Raji (cell line): Measurements from ENCODE around the gene DDX18.

ENCODE experiments used
- POLR2A ChIP-seq: IDR thresholded peaks from 2 replicates; pipeline ENCODE4 v1.6.1; 2011; ENCODE audit warnings: low read depth, low read length, control low read depth; ENCODE audit not compliant: insufficient read depth

Gene DDX18

DNA sequence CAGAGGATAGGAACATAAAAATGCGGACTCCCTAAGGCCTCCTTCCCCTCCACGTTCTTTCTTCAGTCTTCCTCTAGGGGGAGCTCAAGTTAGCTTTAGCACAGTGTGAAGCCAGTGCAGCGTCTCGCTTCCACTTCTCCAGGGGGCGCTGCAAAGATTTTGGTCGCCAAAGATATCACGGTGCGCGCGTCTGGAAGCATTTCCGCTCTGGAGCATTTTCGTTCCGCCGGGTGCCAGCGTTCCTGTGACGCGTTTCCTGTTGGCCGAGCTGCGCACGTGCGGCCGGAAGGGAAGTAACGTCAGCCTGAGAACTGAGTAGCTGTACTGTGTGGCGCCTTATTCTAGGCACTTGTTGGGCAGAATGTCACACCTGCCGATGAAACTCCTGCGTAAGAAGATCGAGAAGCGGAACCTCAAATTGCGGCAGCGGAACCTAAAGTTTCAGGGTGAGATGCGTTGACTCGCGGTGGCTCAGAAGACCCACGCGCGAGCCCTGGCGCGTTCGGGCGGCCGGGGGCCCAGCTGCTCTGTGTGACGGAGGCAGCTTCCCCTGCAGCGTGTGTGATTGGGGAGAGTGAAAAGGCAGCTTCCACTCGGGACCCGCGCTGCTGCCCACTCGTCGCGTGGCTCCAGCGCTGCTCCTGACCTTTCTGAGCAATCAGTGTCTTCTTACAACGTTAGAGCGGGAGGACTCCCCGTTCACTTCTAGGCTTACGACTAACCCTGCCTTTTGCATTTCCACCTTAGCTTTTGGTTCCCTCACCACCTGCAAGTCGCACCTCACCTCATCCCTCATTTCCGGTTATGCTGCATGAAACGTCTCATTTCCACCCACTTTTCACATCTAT lies at the start of gene DDX18:
Gene DDX18 (plus strand): TSS at position 275 of the 848 bp plus-strand sequence. CDS start 87 bp downstream, at position 362.
- TF ChIP-seq POLR2A, result peak; percentile 87

GRCh38 chr2:117770730-117771129 lies 43.8 kb upstream of the DDX18 start:
- no peak for TF ChIP-seq POLR2A

DNA sequence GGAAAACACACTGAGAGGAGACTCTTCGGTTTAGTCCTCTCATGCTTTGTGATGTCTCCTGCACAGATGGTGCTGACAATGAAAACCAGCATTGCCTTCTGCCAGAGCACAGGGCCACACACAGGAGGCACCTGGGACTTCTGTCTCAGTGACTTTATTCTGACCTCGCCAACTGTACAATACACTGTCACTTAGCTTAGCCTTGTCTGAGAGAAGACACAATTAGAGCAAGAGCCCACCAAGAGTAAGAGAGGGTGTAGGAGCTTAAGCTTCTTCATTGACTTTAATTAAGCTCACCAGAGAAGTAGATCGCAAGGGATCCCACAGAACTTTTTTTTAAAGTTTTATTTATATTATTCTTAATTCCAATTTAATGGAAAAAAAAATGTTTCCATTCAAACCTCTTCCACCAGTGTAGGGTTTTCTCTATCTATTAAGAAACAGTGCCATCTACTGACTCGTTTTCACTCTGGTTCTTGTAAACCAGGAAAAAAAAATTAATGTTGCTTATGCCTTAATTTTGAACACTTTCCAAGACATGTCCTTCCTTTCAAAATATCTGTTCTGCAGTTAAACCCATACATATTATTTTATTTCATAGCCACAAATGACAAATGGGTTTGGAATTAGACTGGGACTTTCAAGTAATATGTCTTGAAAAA lies 42.4 kb upstream of the DDX18 start:
- TF ChIP-seq POLR2A, result no peak

DNA sequence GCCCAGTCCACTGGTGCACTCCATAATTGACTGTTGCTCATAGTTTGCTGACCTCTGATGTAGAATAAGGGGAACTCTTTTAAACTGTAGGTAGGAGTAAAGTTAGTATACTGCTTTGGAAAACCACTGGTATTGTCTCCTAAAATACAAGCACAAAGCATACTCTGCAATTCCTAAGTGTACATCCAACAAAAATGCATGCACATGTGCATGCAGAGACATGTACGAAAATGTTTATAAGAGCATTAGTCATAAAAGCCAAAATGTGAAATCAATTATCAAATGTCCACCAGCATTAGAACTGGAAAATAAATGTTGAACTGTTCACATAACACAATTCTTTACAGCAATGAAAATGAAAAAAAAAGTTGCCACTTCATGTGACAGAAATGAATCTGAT lies 39.8 kb upstream of the DDX18 start:
- no peak for TF ChIP-seq POLR2A

DNA sequence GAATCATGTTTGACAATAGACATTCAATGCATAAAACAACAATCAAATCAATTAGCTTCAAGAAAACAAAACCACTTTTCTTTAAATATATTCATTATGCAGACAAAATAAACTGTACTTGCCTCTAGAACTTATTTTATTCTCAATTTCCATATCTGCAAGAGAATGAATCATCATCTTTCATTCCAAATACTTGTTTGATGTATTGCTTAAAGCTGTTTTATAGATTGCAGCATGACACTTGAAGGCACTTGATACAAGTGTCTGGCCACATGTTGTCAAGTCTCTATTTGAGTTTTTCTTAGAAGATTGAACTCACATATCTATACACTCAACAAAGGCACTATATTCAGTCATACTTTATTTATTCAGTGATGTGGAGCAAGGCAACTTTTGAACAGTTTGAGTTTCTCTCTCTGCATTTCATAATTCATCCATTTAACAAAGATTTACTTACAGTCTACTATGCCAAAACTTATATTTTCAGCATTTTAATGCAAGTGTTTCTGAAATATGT lies 38.7 kb upstream of the DDX18 start:
- TF ChIP-seq POLR2A, result no peak

DNA sequence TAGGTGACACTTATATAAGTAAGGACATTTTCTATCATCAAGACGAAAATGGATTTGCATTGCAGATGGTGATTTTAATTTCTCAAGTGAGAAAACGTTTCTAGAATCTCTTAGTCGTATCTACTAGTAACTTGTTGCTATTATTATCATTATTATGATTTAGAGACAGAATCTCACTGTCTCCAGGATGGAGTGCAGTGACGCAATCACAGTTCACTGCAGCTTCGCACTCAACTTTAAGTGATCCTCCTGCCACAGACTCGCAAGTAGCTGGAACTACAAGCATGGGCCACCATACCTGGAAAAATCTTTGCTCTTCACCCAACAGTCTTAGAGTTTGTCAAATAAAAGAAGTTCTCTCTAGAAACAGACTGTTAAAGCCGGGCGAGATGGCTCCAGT lies 37.6 kb upstream of the DDX18 start:
- no peak for TF ChIP-seq POLR2A

- no peak for TF ChIP-seq POLR2A
Observed at GRCh38 chr2:117785740-117786139, 28.8 kb upstream of the DDX18 start.

DNA sequence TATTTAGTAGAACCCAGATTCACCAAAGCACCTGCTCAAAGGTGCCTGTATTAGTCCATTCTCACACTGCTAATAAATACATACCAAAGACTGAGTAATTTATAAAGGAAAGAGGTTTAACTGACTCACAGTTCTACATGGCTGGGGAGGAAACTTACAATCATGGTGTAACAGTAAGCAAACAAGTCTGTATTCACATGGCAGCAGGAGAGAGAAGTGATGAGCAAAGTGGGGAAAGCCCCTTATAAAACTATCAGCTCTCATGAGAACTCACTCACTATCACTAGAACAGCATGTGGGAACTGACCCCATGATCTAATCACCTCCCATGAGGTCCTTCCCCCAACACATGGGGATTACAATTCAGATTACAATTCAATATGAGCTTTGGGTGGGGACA lies 28.0 kb upstream of the DDX18 start:
- TF ChIP-seq POLR2A, result no peak

DNA sequence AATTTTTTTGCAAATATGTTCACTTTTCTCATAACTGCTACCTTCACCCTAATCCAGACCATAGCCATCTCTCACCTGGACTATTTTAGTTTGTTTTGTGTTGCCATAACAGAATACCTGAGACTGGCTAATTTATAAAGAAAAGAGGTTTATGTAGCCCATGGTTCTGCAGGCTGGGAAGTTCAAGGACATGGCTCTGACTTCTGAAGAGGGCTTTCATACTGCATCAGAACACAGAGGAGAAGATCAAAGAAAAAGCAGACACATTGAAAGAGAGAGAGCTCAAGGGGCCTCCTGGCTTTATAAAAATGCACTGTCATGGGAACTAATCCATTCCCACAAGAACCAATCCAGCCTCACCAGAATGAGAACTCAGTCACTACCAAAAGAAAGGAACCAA lies 25.0 kb upstream of the DDX18 start:
- no peak for TF ChIP-seq POLR2A

- TF ChIP-seq POLR2A, result no peak
Observed at GRCh38 chr2:117794668-117795067, 19.8 kb upstream of the DDX18 start.

GRCh38 chr2:117801826-117802225 lies 12.7 kb upstream of the DDX18 start:
- TF ChIP-seq POLR2A, result no peak

DNA sequence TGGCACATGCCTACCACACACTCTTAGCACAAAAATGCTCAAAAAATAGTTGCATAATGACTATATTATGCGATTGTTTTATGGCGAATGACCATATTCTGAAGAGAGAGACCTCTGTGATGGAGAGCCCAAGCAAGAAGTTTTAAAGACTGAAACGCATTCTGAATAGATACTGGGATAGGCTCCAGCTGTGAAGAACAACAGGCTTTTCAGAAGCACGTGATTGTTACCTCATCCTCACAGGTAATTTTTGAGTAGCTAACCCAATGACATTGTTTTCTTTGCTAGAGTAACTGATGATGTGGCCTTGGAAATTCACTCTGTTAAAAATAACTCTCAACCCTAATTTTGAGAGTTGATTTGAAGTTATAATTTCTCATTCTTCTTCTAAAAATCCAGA lies 2.0 kb upstream of the DDX18 start:
- TF ChIP-seq POLR2A, result no peak

- TF ChIP-seq POLR2A, result no peak
Observed at GRCh38 chr2:117815946-117816345, 1.5 kb downstream of the DDX18 start.

DNA sequence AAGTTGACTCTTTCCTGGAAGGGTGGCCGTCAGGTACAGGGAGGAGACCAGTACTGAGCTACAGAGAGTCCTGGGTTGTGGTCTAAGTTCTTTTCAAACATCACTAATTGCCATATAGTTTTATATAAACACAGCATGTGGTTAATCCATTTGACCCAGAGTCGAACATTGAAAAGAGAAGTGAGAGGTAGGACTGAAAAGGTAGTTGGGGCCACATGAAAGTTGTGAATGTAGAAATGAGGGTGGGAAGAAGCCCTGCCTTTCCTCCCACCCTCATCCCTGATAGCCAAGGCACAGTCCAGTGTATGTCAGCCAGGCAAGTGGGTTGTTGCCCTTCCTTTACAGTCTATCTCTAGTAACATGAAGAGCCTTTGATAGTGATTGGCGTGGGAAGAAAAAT lies 4.4 kb downstream of the DDX18 start:
- TF ChIP-seq POLR2A, result no peak

DNA sequence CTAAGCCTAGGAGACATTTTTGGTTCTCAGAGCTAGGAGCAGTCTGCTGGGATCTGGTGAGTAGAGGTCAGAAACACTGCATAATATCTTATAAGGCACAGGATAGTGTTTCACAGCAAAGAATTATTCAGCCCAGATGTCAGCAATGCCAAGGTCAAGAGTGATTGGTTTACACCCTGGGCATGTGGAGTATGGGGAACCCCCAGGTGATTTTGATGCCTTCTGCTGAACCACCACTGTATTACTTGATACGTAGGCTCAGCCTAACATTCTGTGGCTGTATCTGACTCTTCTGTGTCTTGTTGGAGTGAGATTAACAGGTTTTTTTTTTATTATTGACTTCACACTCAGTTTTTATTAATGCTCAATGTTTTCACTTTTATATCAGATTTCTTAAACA lies 6.0 kb downstream of the DDX18 start:
- no peak for TF ChIP-seq POLR2A

- TF ChIP-seq POLR2A, result no peak
Observed at GRCh38 chr2:117825437-117825836, 10.9 kb downstream of the DDX18 start.
